ENCODE data around the gene KIAA2012. TPM values are rescaled to one million over a fixed set of nuclear protein-coding genes. Genes with fewer than 3 reads are reported as not detected.

Gene KIAA2012
- polyA plus RNA-seq, 3 donors: not detected

DNA sequence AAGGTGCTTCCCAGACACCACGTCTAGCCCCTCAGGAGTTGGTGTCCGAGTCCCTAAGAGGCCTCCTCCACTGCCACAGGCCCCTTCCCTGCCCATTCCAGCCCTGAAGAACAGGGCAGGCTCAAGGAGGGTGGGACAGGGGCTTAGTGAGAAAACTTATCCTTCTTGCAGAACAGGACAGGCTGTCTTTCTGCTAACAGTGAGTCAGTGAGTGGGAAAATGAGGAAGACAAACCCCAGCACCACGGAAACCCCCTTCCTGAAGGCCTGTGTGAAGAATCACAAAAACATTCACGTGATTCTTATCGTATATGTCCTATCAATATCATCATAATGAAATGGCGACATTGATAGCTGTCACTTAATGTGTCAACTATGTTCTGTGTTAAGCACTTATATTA, 29.6 kb upstream of the KIAA2012 start:
- no peaks in the 10 kb centered on the region for H3K79me2 ChIP-seq (ENCODE audit: insufficient read depth, low read length)
- TF ChIP-seq, protein P1, sequence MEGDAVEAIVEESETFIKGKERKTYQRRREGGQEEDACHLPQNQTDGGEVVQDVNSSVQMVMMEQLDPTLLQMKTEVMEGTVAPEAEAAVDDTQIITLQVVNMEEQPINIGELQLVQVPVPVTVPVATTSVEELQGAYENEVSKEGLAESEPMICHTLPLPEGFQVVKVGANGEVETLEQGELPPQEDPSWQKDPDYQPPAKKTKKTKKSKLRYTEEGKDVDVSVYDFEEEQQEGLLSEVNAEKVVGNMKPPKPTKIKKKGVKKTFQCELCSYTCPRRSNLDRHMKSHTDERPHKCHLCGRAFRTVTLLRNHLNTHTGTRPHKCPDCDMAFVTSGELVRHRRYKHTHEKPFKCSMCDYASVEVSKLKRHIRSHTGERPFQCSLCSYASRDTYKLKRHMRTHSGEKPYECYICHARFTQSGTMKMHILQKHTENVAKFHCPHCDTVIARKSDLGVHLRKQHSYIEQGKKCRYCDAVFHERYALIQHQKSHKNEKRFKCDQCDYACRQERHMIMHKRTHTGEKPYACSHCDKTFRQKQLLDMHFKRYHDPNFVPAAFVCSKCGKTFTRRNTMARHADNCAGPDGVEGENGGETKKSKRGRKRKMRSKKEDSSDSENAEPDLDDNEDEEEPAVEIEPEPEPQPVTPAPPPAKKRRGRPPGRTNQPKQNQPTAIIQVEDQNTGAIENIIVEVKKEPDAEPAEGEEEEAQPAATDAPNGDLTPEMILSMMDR (IDR thresholded peaks at IDR 0.05): no peak
- no peaks in the 10 kb centered on the region for H3K4me1 ChIP-seq (ENCODE audit: control insufficient read depth in 1 of 2, insufficient read depth in 2 of 2, low read length in 2 of 2)
- peak in 1 of 3 donors; percentile 67 for DNase-seq
- no peaks in the 10 kb centered on the region for H3K9me3 ChIP-seq (replicated peaks in 1 of 2; ENCODE audit: control insufficient read depth in 1 of 2, insufficient read depth in 1 of 2, low read length in 2 of 2)
- no peak overlapping the region for H3K4me3 ChIP-seq (replicated peaks in 1 of 3; ENCODE audit: low read depth in 2 of 3, low read length in 3 of 3)
- no CpG with 5 or more reads among the region's 6 CpGs for WGBS (ENCODE audit: insufficient coverage)
- no peak overlapping the region for H3K9ac ChIP-seq (ENCODE audit: insufficient read depth, low read length, poor library complexity, severe bottlenecking)
- no peak overlapping the region for H3K27ac ChIP-seq (ENCODE audit: low read depth in 1 of 2, low read length in 2 of 2)
- H3K4me2 ChIP-seq (replicated peaks; ENCODE audit: extremely low read depth, low read length, poor library complexity, severe bottlenecking): no peak overlapping the region
- H4K20me1 ChIP-seq (ENCODE audit: insufficient read depth, low read length): no peaks in the 10 kb centered on the region
- no peak overlapping the region for H2AFZ ChIP-seq (ENCODE audit: insufficient read depth, low read depth, low read length, poor library complexity, severe bottlenecking)
- H3K27me3 Mint-ChIP-seq (ENCODE audit: low read depth in 3 of 3): peaks cover 11 to 24% (median 14%) of the 10 kb centered on the region in 3 donors
- no peaks in the 10 kb centered on the region for H3K36me3 ChIP-seq (replicated peaks in 1 of 2; ENCODE audit: control insufficient read depth in 1 of 2, insufficient read depth in 2 of 2, low read length in 2 of 2)
- H3K27me3 ChIP-seq (ENCODE audit: control insufficient read depth in 2 of 2, insufficient read depth in 2 of 2, low read length in 2 of 2): peaks cover 17 to 21% of the 10 kb centered on the region in 2 donors
- intact Hi-C loops (cut with micrococcal nuclease): no loop called here
- H3K4me3 Mint-ChIP-seq: no peak overlapping the region
- H3K36me3 Mint-ChIP-seq: no peaks in the 10 kb centered on the region
- no peak overlapping the region for H3K27ac Mint-ChIP-seq
- H3K9me3 Mint-ChIP-seq: peaks cover 0 to 1% (median 0%) of the 10 kb centered on the region in 7 donors
- peaks cover 2% of the 10 kb centered on the region for H3K4me1 Mint-ChIP-seq

DNA sequence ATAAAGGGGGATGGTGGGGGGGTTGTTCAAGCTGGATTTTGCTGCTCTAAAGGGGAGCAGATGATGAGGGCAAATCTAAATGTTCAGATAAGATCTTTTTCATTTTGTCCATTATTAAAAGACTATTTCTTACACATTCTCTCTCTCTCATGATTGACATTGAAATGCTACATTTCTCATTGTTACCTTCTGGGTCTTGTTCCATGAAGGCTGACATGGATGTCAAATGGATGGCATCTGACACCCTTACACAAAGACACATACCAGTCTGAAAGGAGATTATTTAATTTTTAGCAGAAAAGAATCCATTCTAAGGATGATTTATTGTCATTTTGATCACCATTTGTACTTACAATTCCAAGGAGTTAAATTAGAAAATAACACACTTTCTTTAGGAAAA, 28.3 kb upstream of the KIAA2012 start:
- Histone ChIP-seq H2AFZ (ENCODE audit: insufficient read depth, low read depth, low read length, poor library complexity, severe bottlenecking) (no peak overlapping the region), H3K27ac (ENCODE audit: low read depth in 1 of 2, low read length in 2 of 2) (no peak overlapping the region), H4K20me1 (ENCODE audit: insufficient read depth, low read length) (no peaks in the 10 kb centered on the region), H3K79me2 (ENCODE audit: insufficient read depth, low read length) (no peaks in the 10 kb centered on the region), H3K9ac (ENCODE audit: insufficient read depth, low read length, poor library complexity, severe bottlenecking) (no peak overlapping the region), H3K4me1 (ENCODE audit: control insufficient read depth in 1 of 2, insufficient read depth in 2 of 2, low read length in 2 of 2) (no peaks in the 10 kb centered on the region), H3K9me3 (replicated peaks in 1 of 2; ENCODE audit: control insufficient read depth in 1 of 2, insufficient read depth in 1 of 2, low read length in 2 of 2) (no peaks in the 10 kb centered on the region), H3K4me3 (replicated peaks in 1 of 3; ENCODE audit: low read depth in 2 of 3, low read length in 3 of 3) (no peak overlapping the region), H3K4me2 (replicated peaks; ENCODE audit: extremely low read depth, low read length, poor library complexity, severe bottlenecking) (no peak overlapping the region), H3K36me3 (replicated peaks in 1 of 2; ENCODE audit: control insufficient read depth in 1 of 2, insufficient read depth in 2 of 2, low read length in 2 of 2) (no peaks in the 10 kb centered on the region), H3K27me3 (ENCODE audit: control insufficient read depth in 2 of 2, insufficient read depth in 2 of 2, low read length in 2 of 2) (peaks cover 4 to 8% of the 10 kb centered on the region in 2 donors)
- DNase-seq: no peak
- peaks cover 0 to 1% (median 0%) of the 10 kb centered on the region in 7 donors for H3K9me3 Mint-ChIP-seq
- TF ChIP-seq, protein P1 (IDR thresholded peaks at IDR 0.05): no peak
- intact Hi-C loops (cut with micrococcal nuclease): no loop called here
- peaks cover 4 to 11% (median 7%) of the 10 kb centered on the region in 3 donors for H3K27me3 Mint-ChIP-seq (ENCODE audit: low read depth in 3 of 3)
- no peaks in the 10 kb centered on the region for H3K4me1 Mint-ChIP-seq
- H3K4me3 Mint-ChIP-seq: no peak overlapping the region
- H3K36me3 Mint-ChIP-seq: no peaks in the 10 kb centered on the region
- H3K27ac Mint-ChIP-seq: no peak overlapping the region

Measured in CD14-positive monocyte (primary cell).